Measurements from ENCODE around the gene TTC38. TPM values are rescaled to one million over a fixed set of nuclear protein-coding genes. Genes with fewer than 3 reads are reported as not detected.

The TTC38 gene
- total and polyA plus RNA-seq, 2 donors (not counting 3 experiments of a cell fraction or from before 2014, with no cell fraction given) = 31.6 to 39.7 TPM

DNA sequence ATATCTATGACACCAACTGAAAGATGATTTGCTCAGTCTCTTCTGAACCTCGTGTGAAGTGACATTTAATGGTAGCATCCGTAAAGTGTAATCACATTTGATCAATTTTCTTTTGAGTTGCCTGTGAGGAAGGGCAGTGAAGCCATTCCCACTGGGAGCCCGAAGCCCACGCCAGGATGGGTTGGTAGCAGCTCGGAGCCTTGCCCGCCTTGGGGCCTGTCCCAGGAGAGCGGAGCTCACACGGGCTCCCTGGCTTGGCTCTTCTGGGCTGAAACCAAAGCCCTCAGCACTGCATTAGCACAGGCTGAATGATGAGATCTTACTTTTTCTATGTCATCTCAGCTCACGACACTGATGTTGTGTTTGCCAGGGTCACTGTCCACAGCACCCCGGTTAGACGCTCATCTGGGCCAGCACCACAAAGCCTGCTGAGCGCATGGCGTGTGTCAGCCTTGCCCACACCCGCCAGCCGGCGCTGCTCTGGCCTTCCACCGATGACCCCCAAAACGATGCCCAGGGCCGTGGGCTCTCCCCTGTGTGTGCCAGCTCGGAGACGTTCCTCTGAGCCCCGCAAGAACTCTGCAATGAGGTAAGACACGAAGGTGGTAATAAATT is 58.4 kb downstream of the TTC38 start:
- no peak overlapping the region for H3K9ac ChIP-seq (replicated peaks; ENCODE audit: extremely low read depth, insufficient read depth, low read length)
- H3K9me1 ChIP-seq (replicated peaks; ENCODE audit: control insufficient read depth, extremely low read depth, insufficient read depth, low read length) = no peaks in the 10 kb centered on the region
- FAIRE-seq = no peak
- TF ChIP-seq FOS (IDR thresholded peaks at IDR 0.05; ENCODE audit: borderline replicate concordance, insufficient read depth, low read length) = no peak
- no peak for TF ChIP-seq MYC (IDR thresholded peaks at IDR 0.05; ENCODE audit: low read depth, low read length)
- TF ChIP-seq POLR2AphosphoS5 (IDR thresholded peaks at IDR 0.05; ENCODE audit: insufficient read depth, low read depth, low read length) = no peak
- TF ChIP-seq CTCF (IDR thresholded peaks at IDR 0.05; ENCODE audit: extremely low read depth in 1 of 2, insufficient read depth in 1 of 2, low read depth in 1 of 2, low read length in 2 of 2) = no peak
- no peak for TF ChIP-seq GATA2 (IDR thresholded peaks at IDR 0.05; ENCODE audit: insufficient read depth, insufficient read length, low read depth, low read length)
- no peak for TF ChIP-seq EZH2 (IDR thresholded peaks at IDR 0.05; ENCODE audit: borderline replicate concordance, low read depth, low read length, severe bottlenecking)
- no peak for TF ChIP-seq POLR2A (IDR thresholded peaks at IDR 0.05; ENCODE audit: low read depth, low read length)
- TF ChIP-seq JUN (IDR thresholded peaks at IDR 0.05; ENCODE audit: borderline replicate concordance, insufficient read depth, insufficient read length, low read depth) = no peak
- TF ChIP-seq, protein P1, sequence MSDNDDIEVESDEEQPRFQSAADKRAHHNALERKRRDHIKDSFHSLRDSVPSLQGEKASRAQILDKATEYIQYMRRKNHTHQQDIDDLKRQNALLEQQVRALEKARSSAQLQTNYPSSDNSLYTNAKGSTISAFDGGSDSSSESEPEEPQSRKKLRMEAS (IDR thresholded peaks at IDR 0.05; ENCODE audit: insufficient read depth, insufficient read length) = no peak
- H2AFZ ChIP-seq (ENCODE audit: low read depth, low read length) = no peak overlapping the region
- no peak overlapping the region for H3K4me2 ChIP-seq (ENCODE audit: insufficient read depth, low read length)
- CTCF ChIA-PET = interaction anchor here (0.6 kb wide), 1 partner anchor 11 kb away, joined by 3 read pairs; no protein-coding TSS in a partner anchor
- peaks cover 2% of the 10 kb centered on the region for H3K79me2 ChIP-seq (ENCODE audit: control insufficient read depth, insufficient read depth, low read length)
- no peak overlapping the region for H3K4me3 ChIP-seq (replicated peaks in 1 of 3; ENCODE audit: insufficient read depth in 1 of 3, low read depth in 1 of 3, low read length in 3 of 3)
- no TSS peak for BruUV-seq (replicated peaks)
- POLR2A ChIA-PET = no interaction called here
- no peak overlapping the region for H3K27ac ChIP-seq (ENCODE audit: insufficient read depth, low read depth, low read length)
- H3K9me3 ChIP-seq (replicated peaks; ENCODE audit: control insufficient read depth, insufficient read depth, low read length) = no peaks in the 10 kb centered on the region
- intact Hi-C loops (cut with micrococcal nuclease) = no loop called here
- H3K36me3 ChIP-seq (ENCODE audit: control insufficient read depth in 2 of 2, extremely low read depth in 1 of 2, insufficient read depth in 2 of 2, low read length in 2 of 2) = peaks cover 3 to 6% of the 10 kb centered on the region in 2 experiments
- no peak for DNase-seq (ENCODE audit: low read depth, low spot score)
- dilution Hi-C loops (cut with MboI; ENCODE audit: extremely low pct_ligation_motif_present, low sequenced_read_pairs) = no loop called here
- no peaks in the 10 kb centered on the region for H4K20me1 ChIP-seq (replicated peaks; ENCODE audit: control insufficient read depth, extremely low read depth, insufficient read depth, low read length)
- H3K27me3 ChIP-seq (ENCODE audit: control insufficient read depth in 2 of 2, insufficient read depth in 2 of 2, low read length in 2 of 2) = no peaks in the 10 kb centered on the region
- H3K4me1 ChIP-seq (ENCODE audit: control insufficient read depth, extremely low read depth, insufficient read depth, low read length) = no peaks in the 10 kb centered on the region

Measured in endothelial cell of umbilical vein (primary cell).